Cardiac atrium fibroblast (primary cell): ENCODE data around the gene IL9. TPM values are rescaled to one million over a fixed set of nuclear protein-coding genes. Genes with fewer than 3 reads are reported as not detected.

ENCODE experiments used
- total RNA-seq: library from RNA; depleted of rRNA; stranded (reverse); fragments of >200 nt; gene quantifications from 2 replicates; pipeline ENCODE4 v1.2.3, GENCODE V29; 2015

Gene IL9
- total RNA-seq, result not detected in 2 replicates

GRCh38 chr5:135895474-135896006, at the start of gene IL9:
IL9 (minus strand) TSS chr5:135895841; CDS start chr5:135895816, 25 bp downstream.

Other genes with a start within 250 kb of the IL9 start
- gene SLC25A48, start 61.2 kb downstream of the IL9 start, total RNA-seq, result not detected in 2 replicates
- gene LECT2, start 59.1 kb upstream of the IL9 start, total RNA-seq, result not detected in 2 replicates
- 957 and 1,161 TPM in 2 replicates for gene TGFBI, start 133.1 kb upstream of the IL9 start, total RNA-seq
- gene SMAD5, start 237.0 kb upstream of the IL9 start, total RNA-seq, result 32.6 and 41.2 TPM in 2 replicates